Diencephalon (tissue), 1 donor: Measurements from ENCODE around the gene ARHGDIB. TPM values are rescaled to one million over a fixed set of nuclear protein-coding genes. Genes with fewer than 3 reads are reported as not detected.

ENCODE experiments used
- total RNA-seq: library from RNA; depleted of rRNA; stranded (reverse); fragments of >200 nt; gene quantifications from one replicate; pipeline ENCODE4 v1.2.3, GENCODE V29; 2014

Gene ARHGDIB
- 19.4 TPM for total RNA-seq

GRCh38 chr12:14961466-14962152 lies at the start of gene ARHGDIB:
ARHGDIB (minus strand) TSS chr12:14961601; CDS start chr12:14950712, 10,889 bp downstream.

DNA sequence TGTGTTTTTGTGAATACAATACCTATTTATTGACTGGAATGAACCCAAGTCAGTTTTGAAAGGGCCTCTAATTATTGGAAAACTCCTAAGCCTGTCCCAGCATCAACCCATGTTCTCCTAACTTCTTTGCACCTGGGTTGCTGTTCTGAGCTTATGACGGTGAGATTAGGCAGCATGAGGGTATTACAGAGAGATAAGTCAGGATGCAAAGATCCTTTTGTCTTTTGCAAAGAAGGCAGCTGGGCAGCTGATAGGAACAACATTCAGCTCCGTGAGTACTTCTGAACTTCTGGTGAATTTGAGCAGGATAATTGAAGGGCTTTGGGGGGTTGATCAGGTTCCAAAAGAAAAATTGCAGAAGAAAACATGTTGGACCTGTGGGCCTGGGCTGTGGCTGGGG lies 11.4 kb upstream of the ARHGDIB start, which contains the start of gene PDE6H:
Gene PDE6H, plus strand, starts transcription at position 227 of the 400 bp plus-strand sequence. CDS start 4,971 bp downstream, outside the sequence.

DNA sequence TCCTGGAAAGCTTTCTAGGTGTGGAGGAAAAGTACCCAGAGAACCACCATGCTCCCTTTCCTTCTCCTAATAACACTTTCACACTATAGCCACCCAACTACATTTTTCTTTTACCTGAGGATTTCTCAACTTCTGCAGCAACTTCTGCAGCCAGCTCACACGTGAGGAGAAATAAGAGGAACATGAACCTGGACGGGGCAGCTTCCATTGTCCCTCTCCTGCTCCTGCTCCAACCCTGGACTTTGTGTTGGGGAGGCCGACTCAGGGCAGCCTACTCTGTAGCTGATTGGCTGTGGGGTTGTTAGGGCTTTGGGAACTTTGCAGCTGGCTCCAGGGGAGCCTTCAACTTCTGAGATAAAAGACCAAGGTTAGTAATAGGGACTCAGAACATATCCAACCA lies 23.1 kb downstream of the ARHGDIB start, which contains the start of gene ERP27:
Gene ERP27, minus strand, starts transcription at position 237 of the 400 bp plus-strand sequence. Its CDS starts 29 bp downstream, at position 208.

Other genes with a start within 250 kb of the ARHGDIB start
- 28.4 TPM for gene WBP11, start 158.1 kb downstream of the ARHGDIB start, total RNA-seq
- gene C12orf60, start 157.9 kb downstream of the ARHGDIB start, total RNA-seq = 3.7 TPM
- gene SMCO3, start 147.4 kb downstream of the ARHGDIB start, total RNA-seq = not detected
- 0.46 TPM for gene ART4, start 118.1 kb downstream of the ARHGDIB start, total RNA-seq
- 3.0 TPM for gene MGP, start 75.7 kb downstream of the ARHGDIB start, total RNA-seq
- gene ERP27, start 23.1 kb downstream of the ARHGDIB start, total RNA-seq = 0.46 TPM
- not detected for gene PDE6H, start 11.4 kb upstream of the ARHGDIB start, total RNA-seq